GM12872 (cell line): ENCODE data around the gene NIPAL3.

Source experiments
- TF ChIP-seq, protein P1 (sequence below): IDR thresholded peaks from 3 replicates; pipeline ENCODE4 v1.5.1; 2011; ENCODE audit warnings: low read depth, mild to moderate bottlenecking, low read length, moderate library complexity; ENCODE audit not compliant: insufficient read depth

The NIPAL3 gene

DNA sequence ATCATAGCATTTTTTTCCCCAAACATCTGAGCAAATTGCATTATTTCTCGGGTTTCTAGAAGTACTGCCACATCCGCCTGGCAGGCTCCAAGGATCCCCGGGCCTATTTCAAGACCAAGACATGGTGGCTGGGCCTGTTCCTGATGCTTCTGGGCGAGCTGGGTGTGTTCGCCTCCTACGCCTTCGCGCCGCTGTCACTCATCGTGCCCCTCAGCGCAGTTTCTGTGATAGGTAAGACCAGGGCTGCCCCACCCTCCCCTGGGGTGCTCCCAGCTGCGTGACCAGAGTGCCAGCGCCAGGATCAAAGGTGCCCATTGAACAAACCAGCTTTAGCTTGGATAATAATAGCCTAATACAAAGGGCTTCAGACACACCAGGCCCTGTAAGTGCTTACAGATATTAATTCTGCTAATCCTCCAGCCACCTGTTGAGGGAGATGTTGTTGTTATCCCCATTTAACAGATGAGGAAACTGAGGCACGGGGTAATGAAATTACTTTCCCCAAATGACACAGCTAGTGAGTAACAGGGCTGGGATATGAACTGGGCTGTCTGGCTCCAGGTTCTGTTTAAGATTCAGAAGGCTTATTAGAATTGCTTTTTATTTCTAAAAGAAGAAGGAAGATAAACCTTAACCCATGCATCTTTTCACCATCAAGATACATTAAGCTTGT is 26.5 kb downstream of the NIPAL3 start:
- TF ChIP-seq, protein P1, sequence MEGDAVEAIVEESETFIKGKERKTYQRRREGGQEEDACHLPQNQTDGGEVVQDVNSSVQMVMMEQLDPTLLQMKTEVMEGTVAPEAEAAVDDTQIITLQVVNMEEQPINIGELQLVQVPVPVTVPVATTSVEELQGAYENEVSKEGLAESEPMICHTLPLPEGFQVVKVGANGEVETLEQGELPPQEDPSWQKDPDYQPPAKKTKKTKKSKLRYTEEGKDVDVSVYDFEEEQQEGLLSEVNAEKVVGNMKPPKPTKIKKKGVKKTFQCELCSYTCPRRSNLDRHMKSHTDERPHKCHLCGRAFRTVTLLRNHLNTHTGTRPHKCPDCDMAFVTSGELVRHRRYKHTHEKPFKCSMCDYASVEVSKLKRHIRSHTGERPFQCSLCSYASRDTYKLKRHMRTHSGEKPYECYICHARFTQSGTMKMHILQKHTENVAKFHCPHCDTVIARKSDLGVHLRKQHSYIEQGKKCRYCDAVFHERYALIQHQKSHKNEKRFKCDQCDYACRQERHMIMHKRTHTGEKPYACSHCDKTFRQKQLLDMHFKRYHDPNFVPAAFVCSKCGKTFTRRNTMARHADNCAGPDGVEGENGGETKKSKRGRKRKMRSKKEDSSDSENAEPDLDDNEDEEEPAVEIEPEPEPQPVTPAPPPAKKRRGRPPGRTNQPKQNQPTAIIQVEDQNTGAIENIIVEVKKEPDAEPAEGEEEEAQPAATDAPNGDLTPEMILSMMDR: no peak

DNA sequence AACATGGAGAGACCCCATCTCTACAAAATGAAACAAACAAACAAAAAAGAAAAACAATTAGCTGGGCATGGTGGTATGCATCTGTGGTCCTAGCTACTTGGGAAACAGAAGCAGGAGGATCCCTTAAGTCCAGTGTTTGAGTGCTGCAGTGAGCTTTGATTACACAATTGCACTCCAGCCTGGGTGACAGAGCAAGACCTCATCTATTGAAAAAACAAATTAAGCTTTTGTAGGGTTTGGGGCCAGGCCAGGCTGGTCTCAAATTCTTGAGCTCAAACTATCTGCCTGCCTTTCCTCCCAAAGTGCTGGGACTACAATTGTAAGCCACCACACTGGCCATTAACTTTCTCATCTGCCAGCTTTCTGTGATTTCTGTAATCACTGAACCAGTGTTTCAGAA is 27.2 kb downstream of the NIPAL3 start:
- TF ChIP-seq, protein P1: no peak

DNA sequence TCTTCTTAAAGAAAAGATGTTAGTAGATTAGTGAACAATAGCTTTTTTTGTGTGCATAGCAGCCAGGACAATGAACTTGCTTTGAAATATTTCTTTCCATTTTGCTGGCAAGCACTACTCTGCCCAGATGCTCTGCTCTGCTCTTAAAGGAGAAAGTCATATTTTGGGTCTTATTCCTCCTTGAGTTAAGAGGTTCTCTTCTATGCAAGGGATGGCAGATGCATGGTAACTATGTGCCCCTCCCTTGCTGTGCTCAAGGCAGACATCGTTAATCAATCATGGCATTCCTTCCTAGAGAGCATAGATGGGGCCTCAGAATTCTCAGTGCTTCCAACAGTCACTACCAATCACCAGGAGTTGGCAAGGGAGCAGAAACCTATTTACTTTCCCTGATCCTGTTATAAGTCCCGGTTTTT is 27.6 kb downstream of the NIPAL3 start:
- TF ChIP-seq, protein P1: no peak

DNA sequence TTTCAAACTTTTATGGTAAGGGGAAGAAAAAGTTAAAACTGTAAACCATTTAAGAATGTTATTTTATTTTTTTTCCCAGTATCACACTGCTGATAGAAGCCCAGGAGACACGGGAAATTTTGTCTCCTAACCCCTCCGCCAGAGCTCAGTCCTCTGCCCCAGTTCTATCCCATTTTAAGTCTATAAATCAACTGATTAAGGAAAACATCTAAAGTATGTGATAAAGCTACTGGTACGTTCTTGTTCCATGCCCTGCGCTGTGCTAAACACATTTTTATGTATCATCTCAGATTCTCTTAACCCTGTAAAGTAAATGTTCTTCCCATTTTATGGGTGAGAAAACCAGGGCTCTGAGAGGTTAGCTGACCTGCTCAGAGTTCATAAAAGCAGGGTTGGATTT is 34.7 kb downstream of the NIPAL3 start:
- TF ChIP-seq, protein P1: no peak

DNA sequence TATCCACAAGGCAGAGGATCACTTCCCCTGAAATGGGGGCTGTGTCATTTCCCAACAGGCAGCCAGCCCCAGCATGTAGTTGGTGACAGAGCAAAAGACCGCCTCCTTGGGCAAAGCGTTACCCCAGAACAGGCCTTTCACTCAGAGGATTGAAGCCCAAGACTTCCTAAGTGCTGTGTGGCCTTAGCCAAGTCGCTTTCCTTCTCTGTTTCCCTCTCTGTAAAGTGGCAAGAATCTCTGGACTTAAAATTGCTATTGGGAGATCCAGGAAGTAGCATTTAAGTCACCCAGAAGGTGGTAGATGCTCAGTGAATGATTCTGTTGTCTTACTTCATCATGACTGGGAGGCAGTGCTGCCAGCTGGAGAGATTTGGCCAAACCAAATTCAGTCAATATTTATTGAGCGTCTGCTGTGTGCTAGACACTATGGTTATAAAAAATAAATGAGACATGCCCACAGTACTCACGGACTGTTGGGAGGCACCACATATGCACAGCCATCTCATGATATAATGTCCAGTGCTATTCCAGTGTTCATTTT is 35.3 kb downstream of the NIPAL3 start:
- TF ChIP-seq, protein P1: no peak

DNA sequence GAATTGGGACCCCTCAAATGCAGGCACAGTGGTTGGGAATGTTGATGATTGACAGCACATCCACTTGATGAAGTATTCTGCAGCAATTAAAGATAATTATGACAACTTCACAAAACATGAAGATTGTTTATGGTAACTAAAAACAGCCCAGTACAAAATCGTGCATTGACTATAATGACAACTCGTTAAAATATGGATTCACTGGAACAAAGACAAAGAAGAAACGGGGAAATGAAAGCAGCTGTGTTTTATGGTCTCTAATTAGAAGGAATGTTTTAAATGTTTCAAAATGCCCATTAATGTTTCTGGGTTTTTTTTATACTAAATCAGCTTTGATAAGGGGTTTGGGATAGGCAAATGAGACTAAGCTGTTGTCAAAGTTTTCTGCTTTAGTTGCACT is 36.1 kb downstream of the NIPAL3 start:
- TF ChIP-seq, protein P1: no peak

DNA sequence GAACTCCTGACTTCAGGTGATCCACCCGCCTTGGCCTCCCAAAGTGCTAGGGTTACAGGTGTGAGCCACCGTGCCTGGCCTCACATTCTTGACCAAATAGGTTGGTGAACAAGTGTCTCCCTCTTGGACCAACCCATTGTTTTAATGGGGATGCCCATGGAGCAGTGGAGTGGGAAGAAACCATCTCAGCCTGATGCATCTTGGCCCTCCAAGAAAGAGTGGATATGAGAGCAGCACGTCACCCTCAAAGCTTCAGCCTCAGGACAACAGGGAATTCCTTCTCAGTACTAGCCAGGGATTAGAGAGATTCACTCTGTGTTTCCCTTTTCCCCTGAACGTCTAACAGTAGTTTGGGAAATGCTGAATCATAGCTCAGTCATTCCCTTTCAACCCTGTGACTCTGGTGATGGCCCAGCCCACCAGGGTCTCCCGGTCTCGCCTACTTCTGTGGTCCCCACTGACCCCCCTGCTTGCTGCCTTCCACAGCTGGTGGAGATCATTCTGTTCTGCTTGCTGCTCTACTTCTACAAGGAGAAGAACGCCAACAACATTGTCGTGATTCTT is 37.4 kb downstream of the NIPAL3 start:
- TF ChIP-seq, protein P1: no peak
